ENCODE data around the gene CHRNB4. TPM values are rescaled to one million over a fixed set of nuclear protein-coding genes. Genes with fewer than 3 reads are reported as not detected.

CHRNB4 gene
- total and polyA plus RNA-seq, 2 of the 8 experiments (the other 6 are each of a cell fraction or from before 2014, with no cell fraction given): 2.4 to 4.5 TPM

GRCh38 chr15:78605201-78605600 is 35.8 kb downstream of the CHRNB4 start:
- no peak overlapping the region for H2BK120ac ChIP-seq (replicated peaks; ENCODE audit: low read depth, low read length)
- H3K4ac ChIP-seq (replicated peaks; ENCODE audit: insufficient read length, low read depth, low read length): no peak overlapping the region
- WGBS, 2 experiments (ENCODE audit: extremely low coverage in 1 of 2, insufficient coverage in 1 of 2, insufficient read length in 1 of 2, insufficient replicate concordance in 2 of 2, low coverage in 1 of 2, low lambda C conversion rate in 2 of 2, missing lambda C conversion rate in 1 of 2): 91% methylated on average over 5 of the region's 5 CpGs; no CpG with 5 or more reads in 1 of the 2 experiments
- no peaks in the 10 kb centered on the region for H3K4me1 ChIP-seq (replicated peaks in 1 of 4; ENCODE audit: control insufficient read depth in 3 of 4, insufficient read depth in 4 of 4, low read length in 3 of 4)
- no peak overlapping the region for H3K9ac ChIP-seq (replicated peaks in 1 of 4; ENCODE audit: extremely low read depth in 1 of 4, low read depth in 3 of 4, low read length in 3 of 4)
- H2BK12ac ChIP-seq (ENCODE audit: low read depth, low read length): no peak overlapping the region
- TF ChIP-seq SAP30 (IDR thresholded peaks at IDR 0.05; ENCODE audit: insufficient read depth, insufficient replicate concordance, low read length) (no peak), TBP (IDR thresholded peaks at IDR 0.05; ENCODE audit: low read depth, low read length) (no peak), CEBPB (IDR thresholded peaks at IDR 0.05; ENCODE audit: low read depth, low read length) (no peak), USF2 (IDR thresholded peaks at IDR 0.05; ENCODE audit: low read length) (no peak), RAD21 (IDR thresholded peaks at IDR 0.05 in 1 of 2, conservative IDR thresholded peaks at IDR 0.05 in 1 of 2; ENCODE audit: low read depth in 2 of 2, low read length in 2 of 2) (no peak)
- TF ChIP-seq, protein P1, sequence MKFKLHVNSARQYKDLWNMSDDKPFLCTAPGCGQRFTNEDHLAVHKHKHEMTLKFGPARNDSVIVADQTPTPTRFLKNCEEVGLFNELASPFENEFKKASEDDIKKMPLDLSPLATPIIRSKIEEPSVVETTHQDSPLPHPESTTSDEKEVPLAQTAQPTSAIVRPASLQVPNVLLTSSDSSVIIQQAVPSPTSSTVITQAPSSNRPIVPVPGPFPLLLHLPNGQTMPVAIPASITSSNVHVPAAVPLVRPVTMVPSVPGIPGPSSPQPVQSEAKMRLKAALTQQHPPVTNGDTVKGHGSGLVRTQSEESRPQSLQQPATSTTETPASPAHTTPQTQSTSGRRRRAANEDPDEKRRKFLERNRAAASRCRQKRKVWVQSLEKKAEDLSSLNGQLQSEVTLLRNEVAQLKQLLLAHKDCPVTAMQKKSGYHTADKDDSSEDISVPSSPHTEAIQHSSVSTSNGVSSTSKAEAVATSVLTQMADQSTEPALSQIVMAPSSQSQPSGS (IDR thresholded peaks at IDR 0.05; ENCODE audit: low read length): no peak
- FAIRE-seq (no peak), DNase-seq (ENCODE audit: low read depth in 1 of 2, low spot score in 2 of 2) (no peak)
- H4K20me1 ChIP-seq (replicated peaks in 1 of 2; ENCODE audit: control insufficient read depth in 1 of 2, insufficient read depth in 2 of 2, low read length in 2 of 2): no peaks in the 10 kb centered on the region
- no peak overlapping the region for H2BK15ac ChIP-seq (ENCODE audit: low read length)
- no peaks in the 10 kb centered on the region for H3K23me2 ChIP-seq (ENCODE audit: low read depth, low read length)
- H3K18ac ChIP-seq (ENCODE audit: extremely low read depth, low read length): no peak overlapping the region
- no peak overlapping the region for H4K8ac ChIP-seq (ENCODE audit: extremely low read depth, insufficient read depth, low read length)
- H3K79me2 ChIP-seq (ENCODE audit: control insufficient read depth in 1 of 2, insufficient read depth in 2 of 2, low read length in 2 of 2): no peaks in the 10 kb centered on the region
- H3K23ac ChIP-seq (ENCODE audit: insufficient read length): no peak overlapping the region
- H2BK20ac ChIP-seq (ENCODE audit: low read length): no peak overlapping the region
- no peak overlapping the region for H3K4me2 ChIP-seq (ENCODE audit: insufficient read depth in 1 of 2, low read depth in 2 of 2, low read length in 2 of 2)
- no peaks in the 10 kb centered on the region for H3K27me3 ChIP-seq (replicated peaks in 1 of 4; ENCODE audit: control insufficient read depth in 3 of 4, extremely low read depth in 1 of 4, insufficient read depth in 3 of 4, low read length in 3 of 4)
- H3K36me3 ChIP-seq (ENCODE audit: control insufficient read depth in 2 of 4, insufficient read depth in 4 of 4, low read length in 3 of 4): peaks cover 0 to 3% (median 0%) of the 10 kb centered on the region in 4 experiments; a peak in 1 of 8 replicates
- peaks cover 4 to 16% of the 10 kb centered on the region in 2 experiments; a peak in 1 of 4 replicates for H3K9me3 ChIP-seq (ENCODE audit: insufficient read depth in 2 of 2, low read depth in 1 of 2, low read length in 1 of 2)
- no peak overlapping the region for H2AFZ ChIP-seq (ENCODE audit: low read length)
- POLR2A ChIA-PET (ENCODE audit: partially characterized antibody): no interaction called here
- H2AK5ac ChIP-seq (ENCODE audit: low read depth, low read length): no peak overlapping the region
- H4K5ac ChIP-seq (ENCODE audit: insufficient read length, low read depth, low read length): no peak overlapping the region
- H4K91ac ChIP-seq (replicated peaks; ENCODE audit: insufficient read length, low read length): no peak overlapping the region
- no peak overlapping the region for H2BK5ac ChIP-seq (ENCODE audit: low read depth, low read length)
- H3K4me3 ChIP-seq (ENCODE audit: extremely low read depth in 1 of 4, insufficient read depth in 2 of 4, low read depth in 3 of 4, low read length in 4 of 4): no peak overlapping the region
- no peak overlapping the region for H3K14ac ChIP-seq (ENCODE audit: insufficient read length)
- no peak overlapping the region for H3K56ac ChIP-seq (replicated peaks; ENCODE audit: insufficient read length, low read depth, low read length)
- H3K27ac ChIP-seq (ENCODE audit: low read depth, low read length): no peak overlapping the region
- CTCF ChIA-PET (ENCODE audit: partially characterized antibody): interaction anchor here (0.6 to 2.6 kb wide), 4 partner anchors 13 to 302 kb away, joined by 3 to 9 read pairs (median 5); no protein-coding TSS in a partner anchor
- no peaks in the 10 kb centered on the region for H3K79me1 ChIP-seq (ENCODE audit: low read depth, low read length)
